WTC11 (cell line): Measurements from ENCODE around the gene ZNF774. TPM values are rescaled to one million over a fixed set of nuclear protein-coding genes. Genes with fewer than 3 reads are reported as not detected.
A peak's percentile ranks its signal among the peaks of the same experiment; 100 is the strongest.

Experiments
- ATAC-seq: fragments of 200-7000 bp; cut with Tn5 transposase; 2 replicates; pipeline ENCODE4 v1.10.0; 2021; ENCODE audit warnings: mild to moderate bottlenecking, moderate library complexity
- CTCF ChIA-PET: fragments of 300-600 bp; sonication (Branson Sonifier 250); formaldehyde crosslinking; loops from one replicate; lab custom pipeline; 2021; ENCODE audit warnings: antibody characterized with exemption; lab: Charles Lee
- POLR2A ChIA-PET: fragments of 350-600 bp; sonication (Branson Sonifier 250); formaldehyde crosslinking; loops from one replicate; lab custom pipeline; 2021; ENCODE audit warnings: antibody characterized with exemption; lab: Charles Lee
- DNase-seq: peaks from one replicate; pipeline ENCODE4 v3.0.0; 2021; ENCODE audit warnings: low spot score
- H3K27ac Mint-ChIP-seq: 2 replicates; pipeline ENCODE4 v1.8.0; 2021; ENCODE audit warnings: mixed read lengths
- H3K27me3 Mint-ChIP-seq: 2 replicates; pipeline ENCODE4 v1.8.0; 2021; ENCODE audit warnings: low read depth, mild to moderate bottlenecking, moderate library complexity, mixed read lengths
- H3K36me3 Mint-ChIP-seq: 2 replicates; pipeline ENCODE4 v1.8.0; 2021; ENCODE audit warnings: mixed read lengths
- H3K4me1 Mint-ChIP-seq: 2 replicates; pipeline ENCODE4 v1.8.0; 2022; ENCODE audit warnings: mixed read lengths
- H3K4me3 Mint-ChIP-seq: 2 replicates; pipeline ENCODE4 v1.8.0; 2021; ENCODE audit warnings: mild to moderate bottlenecking, moderate library complexity, mixed read lengths
- H3K9me3 Mint-ChIP-seq: 2 replicates; pipeline ENCODE4 v1.8.0; 2021; ENCODE audit warnings: mixed read lengths
- AFF4 ChIP-seq: sonication (generic); formaldehyde crosslinking; IDR thresholded peaks from 2 replicates; pipeline ENCODE4 v1.8.1; 2023; ENCODE audit warnings: mild to moderate bottlenecking, missing genetic modification reagents, borderline replicate concordance
- ATF6 ChIP-seq: sonication (generic); formaldehyde crosslinking; IDR thresholded peaks from 2 replicates; pipeline ENCODE4 v1.8.1; 2023; ENCODE audit warnings: mild to moderate bottlenecking, missing genetic modification reagents
- CDX4 ChIP-seq: fragments of 250-450 bp; sonication (Bioruptor Pico); IDR thresholded peaks from 2 replicates; pipeline ENCODE4 v1.9.0; 2021; ENCODE audit warnings: moderate library complexity, mild to moderate bottlenecking, inconsistent platforms, borderline replicate concordance
- ESRRA ChIP-seq: sonication (generic); formaldehyde crosslinking; IDR thresholded peaks from 2 replicates; pipeline ENCODE4 v1.8.1; 2022; ENCODE audit warnings: mild to moderate bottlenecking, missing genetic modification reagents, borderline replicate concordance
- ETV6 ChIP-seq: sonication (generic); formaldehyde crosslinking; IDR thresholded peaks from 2 replicates; pipeline ENCODE4 v1.8.1; 2022; ENCODE audit warnings: mild to moderate bottlenecking, missing genetic modification reagents
- MXD4 ChIP-seq: fragments of 250-450 bp; sonication (Bioruptor Pico); IDR thresholded peaks from 2 replicates; pipeline ENCODE4 v1.8.0; 2021; ENCODE audit warnings: mild to moderate bottlenecking, moderate library complexity, borderline replicate concordance
- NFE2L1 ChIP-seq: sonication (generic); formaldehyde crosslinking; IDR thresholded peaks from 2 replicates; pipeline ENCODE4 v1.8.1; 2023; ENCODE audit warnings: missing genetic modification reagents
- NFYB ChIP-seq: sonication (generic); formaldehyde crosslinking; conservative IDR thresholded peaks from 2 replicates; pipeline ENCODE4 v1.8.0; 2022; ENCODE audit warnings: low read depth, missing genetic modification reagents
- NR3C1 ChIP-seq: sonication (generic); formaldehyde crosslinking; conservative IDR thresholded peaks from 2 replicates; pipeline ENCODE4 v1.8.1; 2023; ENCODE audit warnings: low read depth, mild to moderate bottlenecking, missing genetic modification reagents
- RORB ChIP-seq: fragments of 250-450 bp; sonication (Bioruptor Pico); IDR thresholded peaks from 2 replicates; pipeline ENCODE4 v1.9.0; 2021; ENCODE audit warnings: mild to moderate bottlenecking
- SMAD3 ChIP-seq: sonication (generic); formaldehyde crosslinking; IDR thresholded peaks from 2 replicates; pipeline ENCODE4 v1.8.0; 2022; ENCODE audit warnings: missing genetic modification reagents, mild to moderate bottlenecking, borderline replicate concordance
- SP1 ChIP-seq: sonication (generic); formaldehyde crosslinking; conservative IDR thresholded peaks from 2 replicates; pipeline ENCODE4 v1.8.1; 2022; ENCODE audit warnings: missing genetic modification reagents
- STAT6 ChIP-seq: sonication (generic); formaldehyde crosslinking; conservative IDR thresholded peaks from 2 replicates; pipeline ENCODE4 v1.8.1; 2023; ENCODE audit warnings: mild to moderate bottlenecking, low read depth, missing genetic modification reagents, moderate library complexity
- TEAD4 ChIP-seq: sonication (generic); formaldehyde crosslinking; IDR thresholded peaks from 2 replicates; pipeline ENCODE4 v1.8.0; 2022; ENCODE audit warnings: mild to moderate bottlenecking, missing genetic modification reagents
- TP53 ChIP-seq: sonication (generic); formaldehyde crosslinking; IDR thresholded peaks from 2 replicates; pipeline ENCODE4 v1.8.1; 2023; ENCODE audit warnings: mild to moderate bottlenecking, missing genetic modification reagents
- ZBTB43 ChIP-seq: sonication (generic); formaldehyde crosslinking; IDR thresholded peaks from 2 replicates; pipeline ENCODE4 v1.8.1; 2023; ENCODE audit warnings: mild to moderate bottlenecking, missing genetic modification reagents
- ZNF532 ChIP-seq: fragments of 250-450 bp; sonication (Bioruptor Pico); IDR thresholded peaks from 2 replicates; pipeline ENCODE4 v1.9.0; 2021; ENCODE audit warnings: mild to moderate bottlenecking, borderline replicate concordance
- total RNA-seq: library from RNA; stranded (reverse); gene quantifications from 3 replicates; pipeline ENCODE4 v1.2.3, GENCODE V29; 2021

The ZNF774 gene
- total RNA-seq, 1 experiment from 2014 or later: 2.6 TPM

GRCh38 chr15:90400759-90401314, 48.8 kb downstream of the ZNF774 start:
- ChIA-PET POLR2A (interaction anchor here (0.6 to 1.2 kb wide), 2 partner anchors 11 to 12 kb away, joined by 3 to 7 read pairs; no protein-coding TSS in a partner anchor), CTCF (interaction anchor here (0.7 to 1.3 kb wide), 3 partner anchors 13 to 99 kb away, joined by 3 to 4 read pairs (median 3); partner anchors contain the start of gene IQGAP1)
- Mint-ChIP-seq H3K36me3 (no peaks in the 10 kb centered on the region), H3K27ac (peak overlapping the region; percentile 97), H3K27me3 (no peaks in the 10 kb centered on the region), H3K4me1 (peaks cover 60% of the 10 kb centered on the region), H3K4me3 (peak overlapping the region; percentile 50), H3K9me3 (no peaks in the 10 kb centered on the region)
- DNase-seq: peak; percentile 49
- no peak for TF ChIP-seq SMAD3
- TF ChIP-seq NR3C1 (CRISPR knock-in tag): no peak
- TF ChIP-seq ETV6: no peak
- TF ChIP-seq ATF6 (CRISPR knock-in tag): no peak
- TF ChIP-seq SP1 (CRISPR knock-in tag): no peak
- TF ChIP-seq NFE2L1 (CRISPR knock-in tag): no peak
- TF ChIP-seq MXD4 (CRISPR knock-in tag): no peak
- TF ChIP-seq ZBTB43: no peak
- TF ChIP-seq NFYB (CRISPR knock-in tag): no peak
- no peak for TF ChIP-seq ZNF532 (CRISPR knock-in tag)
- peak; percentile 96 for ATAC-seq

GRCh38 chr15:90401495-90401894, 49.4 kb downstream of the ZNF774 start:
- ATAC-seq (no peak), DNase-seq (no peak)
- peak overlapping the region; percentile 95 for H3K27ac Mint-ChIP-seq
- POLR2A ChIA-PET: interaction anchor here (1.1 kb wide), 1 partner anchor 13 kb away, joined by 3 read pairs; no protein-coding TSS in a partner anchor
- CTCF ChIA-PET: interaction anchor here (1.3 kb wide), 1 partner anchor 13 kb away, joined by 4 read pairs; the partner anchor contains the start of gene IQGAP1
- peaks cover 62% of the 10 kb centered on the region for H3K4me1 Mint-ChIP-seq
- no peaks in the 10 kb centered on the region for H3K27me3 Mint-ChIP-seq
- H3K9me3 Mint-ChIP-seq: no peaks in the 10 kb centered on the region
- H3K4me3 Mint-ChIP-seq: peak overlapping the region; percentile 50
- H3K36me3 Mint-ChIP-seq: no peaks in the 10 kb centered on the region
- TF ChIP-seq RORB (CRISPR knock-in tag) (no peak), TP53 (CRISPR knock-in tag) (no peak), NFYB (CRISPR knock-in tag) (no peak), AFF4 (CRISPR knock-in tag) (no peak), CDX4 (no peak), ESRRA (CRISPR knock-in tag) (no peak), STAT6 (CRISPR knock-in tag) (no peak), NR3C1 (CRISPR knock-in tag) (no peak), TEAD4 (CRISPR knock-in tag) (no peak)
